ENCODE data around the gene TIMM17B.

Gene TIMM17B

GRCh38 chrX:48852857-48853256 lies 44.7 kb downstream of the TIMM17B start:
- no peak for DNase-seq (ENCODE audit: low read depth)
- TF ChIP-seq CTCF (conservative IDR thresholded peaks at IDR 0.05; ENCODE audit: control insufficient read depth, insufficient read depth, low read depth, low read length), result no peak
- H3K4me3 ChIP-seq (ENCODE audit: control insufficient read depth, low read depth, low read length), result no peak overlapping the region

- no peak for TF ChIP-seq CTCF (conservative IDR thresholded peaks at IDR 0.05; ENCODE audit: control insufficient read depth, insufficient read depth, low read depth, low read length)
- no peak for DNase-seq (ENCODE audit: low read depth)
- H3K4me3 ChIP-seq (ENCODE audit: control insufficient read depth, low read depth, low read length), result no peak overlapping the region
These were observed 48.7 kb downstream of the TIMM17B start for GRCh38 chrX:48848847-48849246.
